DND-41 (cell line): ENCODE data around the gene KCNH8.

Experiments
- EZH2 ChIP-seq: IDR thresholded peaks from 3 replicates; pipeline ENCODE4 v1.6.1; 2012; ENCODE audit warnings: borderline replicate concordance, low read depth, mild to moderate bottlenecking, moderate library complexity, low read length, inconsistent platforms; ENCODE audit not compliant: severe bottlenecking
- TF ChIP-seq, protein P1 (sequence below): IDR thresholded peaks from 2 replicates; pipeline ENCODE4 v1.5.1; 2012; ENCODE audit warnings: borderline replicate concordance, low read length, moderate library complexity, mild to moderate bottlenecking; ENCODE audit not compliant: poor library complexity, severe bottlenecking; ENCODE audit errors: extremely low read depth

DNA sequence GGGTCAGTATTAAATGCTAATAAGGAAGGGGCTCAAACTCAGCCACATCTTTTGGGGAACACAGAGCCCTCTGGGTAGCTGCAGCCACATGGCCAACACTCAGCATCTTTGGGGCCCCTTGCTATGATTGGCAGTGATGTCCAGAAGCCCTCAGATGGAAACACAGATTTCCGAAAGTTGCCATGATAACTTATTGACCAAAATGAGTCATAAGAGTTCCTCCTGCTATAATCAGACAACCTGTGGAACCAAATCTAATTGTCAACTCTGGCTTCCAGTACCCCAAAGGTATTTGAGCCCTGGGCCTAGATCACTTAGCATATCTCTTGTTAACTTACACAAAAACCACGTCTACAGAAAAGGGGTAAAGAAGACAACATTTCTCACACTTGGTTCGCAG, 392.2 kb downstream of the KCNH8 start:
- TF ChIP-seq, protein P1, sequence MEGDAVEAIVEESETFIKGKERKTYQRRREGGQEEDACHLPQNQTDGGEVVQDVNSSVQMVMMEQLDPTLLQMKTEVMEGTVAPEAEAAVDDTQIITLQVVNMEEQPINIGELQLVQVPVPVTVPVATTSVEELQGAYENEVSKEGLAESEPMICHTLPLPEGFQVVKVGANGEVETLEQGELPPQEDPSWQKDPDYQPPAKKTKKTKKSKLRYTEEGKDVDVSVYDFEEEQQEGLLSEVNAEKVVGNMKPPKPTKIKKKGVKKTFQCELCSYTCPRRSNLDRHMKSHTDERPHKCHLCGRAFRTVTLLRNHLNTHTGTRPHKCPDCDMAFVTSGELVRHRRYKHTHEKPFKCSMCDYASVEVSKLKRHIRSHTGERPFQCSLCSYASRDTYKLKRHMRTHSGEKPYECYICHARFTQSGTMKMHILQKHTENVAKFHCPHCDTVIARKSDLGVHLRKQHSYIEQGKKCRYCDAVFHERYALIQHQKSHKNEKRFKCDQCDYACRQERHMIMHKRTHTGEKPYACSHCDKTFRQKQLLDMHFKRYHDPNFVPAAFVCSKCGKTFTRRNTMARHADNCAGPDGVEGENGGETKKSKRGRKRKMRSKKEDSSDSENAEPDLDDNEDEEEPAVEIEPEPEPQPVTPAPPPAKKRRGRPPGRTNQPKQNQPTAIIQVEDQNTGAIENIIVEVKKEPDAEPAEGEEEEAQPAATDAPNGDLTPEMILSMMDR: no peak
- TF ChIP-seq EZH2: no peak
